ENCODE data around the gene NOP16. TPM values are rescaled to one million over a fixed set of nuclear protein-coding genes. Genes with fewer than 3 reads are reported as not detected.
A peak's percentile ranks its signal among the peaks of the same experiment; 100 is the strongest.

NOP16 gene
- total and polyA plus RNA-seq, 8 donors, result 4.3 to 55.8 (median 30.9) TPM; not detected in 1

DNA sequence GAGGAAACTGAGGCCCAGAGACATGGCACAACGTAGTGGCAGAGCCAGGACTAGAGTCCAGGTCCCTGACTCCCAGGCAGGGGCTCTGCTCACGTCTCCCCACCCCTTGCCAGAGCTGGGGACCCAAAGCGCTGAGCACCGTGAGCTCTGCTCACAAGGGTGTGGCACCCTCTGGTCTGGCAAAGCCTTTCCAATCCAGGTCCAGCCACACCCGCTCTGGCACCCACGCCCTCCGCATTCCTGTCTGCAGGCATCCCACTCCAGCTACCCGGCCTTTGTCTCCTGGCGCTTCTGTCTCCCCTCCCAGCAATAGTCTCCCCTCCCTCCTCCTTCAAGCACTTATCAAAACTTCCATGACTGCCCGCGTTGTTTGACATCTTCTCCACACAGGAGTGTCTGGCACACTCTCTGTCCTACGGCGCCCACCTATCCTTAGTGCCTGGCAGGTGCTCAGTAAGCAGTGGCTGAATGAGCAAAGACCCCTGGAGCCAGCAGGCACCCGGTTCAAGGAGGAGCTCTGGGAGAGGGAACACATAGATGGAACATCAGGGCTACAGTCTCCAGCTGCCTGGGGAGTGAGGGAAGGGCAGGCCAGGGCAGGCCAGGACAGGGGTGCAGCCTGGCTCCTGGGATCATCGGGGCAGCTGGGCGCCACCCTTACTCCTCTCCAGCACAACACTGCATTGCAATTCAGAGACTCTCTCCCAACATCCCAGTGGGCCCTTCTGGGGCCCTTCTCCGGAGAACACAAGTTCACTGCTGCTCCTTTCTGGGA, 12.2 kb upstream of the NOP16 start:
- 34 to 70% (median 50%) methylated on average over 17 of the region's 17 CpGs for WGBS, 5 donors
- Histone ChIP-seq H3K36me3 (peaks cover 12 to 73% (median 53%) of the 10 kb centered on the region in 4 donors), H3K4me1 (peaks cover 0 to 51% (median 27%) of the 10 kb centered on the region in 4 donors), H3K27me3 (no peaks in the 10 kb centered on the region), H3K27ac (peak overlapping the region in 2 of 5 donors; percentile 29 to 73), H3K4me3 (no peak overlapping the region), H3K9me3 (no peaks in the 10 kb centered on the region)
- intact Hi-C loops (cut with DNase I; ENCODE audit: low total_unique reads), result no loop called here
- peak; percentile 54 to 71 for DNase-seq
- TF ChIP-seq EP300 (IDR thresholded peaks at IDR 0.05) (no peak), POLR2AphosphoS5 (IDR thresholded peaks at IDR 0.05) (no peak), POLR2A (IDR thresholded peaks at IDR 0.05) (no peak)
- TF ChIP-seq, protein P1, sequence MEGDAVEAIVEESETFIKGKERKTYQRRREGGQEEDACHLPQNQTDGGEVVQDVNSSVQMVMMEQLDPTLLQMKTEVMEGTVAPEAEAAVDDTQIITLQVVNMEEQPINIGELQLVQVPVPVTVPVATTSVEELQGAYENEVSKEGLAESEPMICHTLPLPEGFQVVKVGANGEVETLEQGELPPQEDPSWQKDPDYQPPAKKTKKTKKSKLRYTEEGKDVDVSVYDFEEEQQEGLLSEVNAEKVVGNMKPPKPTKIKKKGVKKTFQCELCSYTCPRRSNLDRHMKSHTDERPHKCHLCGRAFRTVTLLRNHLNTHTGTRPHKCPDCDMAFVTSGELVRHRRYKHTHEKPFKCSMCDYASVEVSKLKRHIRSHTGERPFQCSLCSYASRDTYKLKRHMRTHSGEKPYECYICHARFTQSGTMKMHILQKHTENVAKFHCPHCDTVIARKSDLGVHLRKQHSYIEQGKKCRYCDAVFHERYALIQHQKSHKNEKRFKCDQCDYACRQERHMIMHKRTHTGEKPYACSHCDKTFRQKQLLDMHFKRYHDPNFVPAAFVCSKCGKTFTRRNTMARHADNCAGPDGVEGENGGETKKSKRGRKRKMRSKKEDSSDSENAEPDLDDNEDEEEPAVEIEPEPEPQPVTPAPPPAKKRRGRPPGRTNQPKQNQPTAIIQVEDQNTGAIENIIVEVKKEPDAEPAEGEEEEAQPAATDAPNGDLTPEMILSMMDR (IDR thresholded peaks at IDR 0.05), result no peak

GRCh38 chr5:176397736-176398420, 9.5 kb upstream of the NOP16 start:
- TF ChIP-seq, protein P1 (IDR thresholded peaks at IDR 0.05), result no peak
- TF ChIP-seq EP300 (IDR thresholded peaks at IDR 0.05) (no peak), POLR2A (IDR thresholded peaks at IDR 0.05) (no peak), POLR2AphosphoS5 (IDR thresholded peaks at IDR 0.05) (no peak)
- WGBS, 5 donors, result 91 to 96% (median 93%) methylated on average over 18 of the region's 18 CpGs
- no peaks in the 10 kb centered on the region for H3K9me3 ChIP-seq
- intact Hi-C loops (cut with DNase I; ENCODE audit: low total_unique reads), result no loop called here
- H3K36me3 ChIP-seq, result peaks cover 16 to 78% (median 65%) of the 10 kb centered on the region in 4 donors
- H3K4me1 ChIP-seq, result peaks cover 0 to 29% (median 17%) of the 10 kb centered on the region in 4 donors
- H3K27me3 ChIP-seq, result no peaks in the 10 kb centered on the region
- DNase-seq, result no peak
- no peak overlapping the region for H3K4me3 ChIP-seq
- no peak overlapping the region for H3K27ac ChIP-seq

DNA sequence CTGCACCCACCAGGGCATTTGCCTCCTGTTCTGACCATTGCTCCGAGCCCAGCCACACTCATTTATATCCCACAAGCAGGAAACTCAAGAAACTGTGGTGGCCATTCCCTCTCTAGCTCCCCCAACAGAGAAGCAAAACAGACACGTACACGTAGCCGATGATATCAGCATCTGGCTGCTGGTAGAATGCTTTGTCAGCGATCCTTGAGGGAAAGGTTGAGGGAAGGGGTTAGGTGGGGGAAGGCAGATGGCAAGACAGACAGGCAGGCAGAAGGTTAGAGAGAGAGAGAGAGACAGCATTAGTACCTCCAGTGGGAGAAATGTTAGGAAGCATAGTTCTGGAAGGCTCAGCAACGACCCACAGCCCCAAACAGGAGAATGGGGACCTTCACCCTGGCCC, 7.9 kb upstream of the NOP16 start:
- intact Hi-C loops (cut with DNase I; ENCODE audit: low total_unique reads), result no loop called here
- Histone ChIP-seq H3K27me3 (no peaks in the 10 kb centered on the region), H3K9me3 (no peaks in the 10 kb centered on the region), H3K27ac (peak overlapping the region in 1 of 5 donors; percentile 10), H3K4me1 (peaks cover 0 to 14% (median 10%) of the 10 kb centered on the region in 4 donors), H3K4me3 (no peak overlapping the region), H3K36me3 (peaks cover 23 to 89% (median 78%) of the 10 kb centered on the region in 4 donors)
- WGBS, 5 donors, result 71 to 81% (median 73%) methylated on average over 6 of the region's 6 CpGs
- peak in 1 of 2 donors; percentile 49 for DNase-seq
- TF ChIP-seq POLR2A (IDR thresholded peaks at IDR 0.05), result no peak
- no peak for TF ChIP-seq POLR2AphosphoS5 (IDR thresholded peaks at IDR 0.05)
- no peak for TF ChIP-seq EP300 (IDR thresholded peaks at IDR 0.05)
- TF ChIP-seq, protein P1 (IDR thresholded peaks at IDR 0.05), result no peak

DNA sequence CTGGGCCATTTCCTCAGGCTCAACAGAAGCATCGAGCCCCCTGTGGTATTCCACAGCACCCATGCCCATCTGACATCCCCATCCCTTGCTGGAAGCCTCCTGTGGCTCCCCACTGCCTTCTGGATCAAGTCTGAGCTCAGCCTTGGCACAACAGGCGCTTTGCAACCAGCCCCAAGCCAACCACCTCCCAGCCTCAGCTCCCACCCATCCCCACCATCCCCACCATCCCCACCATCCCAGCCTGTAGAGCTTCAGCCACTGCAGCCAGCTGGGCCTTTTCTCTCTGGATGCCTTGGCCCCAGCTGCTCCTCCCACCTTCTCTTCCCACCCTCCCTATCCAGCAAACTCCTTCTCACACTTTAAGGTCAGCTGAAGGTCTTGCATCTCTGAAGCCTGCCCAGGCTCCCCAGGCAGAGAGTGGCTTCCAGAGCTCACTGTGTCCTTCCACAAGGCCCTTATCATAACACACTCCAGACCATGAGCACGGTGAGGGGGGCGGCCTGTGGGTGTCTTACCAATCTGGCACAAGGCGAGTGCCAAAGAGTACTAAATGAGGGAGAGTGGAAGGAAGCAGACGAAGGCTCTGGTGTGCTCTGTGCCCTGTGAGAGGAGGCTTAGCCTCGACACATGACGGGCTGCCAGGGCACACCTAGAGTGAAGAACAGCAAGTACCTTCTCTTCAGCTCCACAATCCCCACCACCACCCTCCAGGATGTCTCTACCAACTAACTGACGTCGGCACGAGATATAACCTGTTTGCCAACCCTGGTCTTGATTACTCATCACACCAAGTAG, 6.7 kb upstream of the NOP16 start:
- peak in 1 of 2 donors; percentile 40 for DNase-seq
- 77 to 87% (median 85%) methylated on average over 10 to 11 of the region's 11 CpGs for WGBS, 5 donors
- TF ChIP-seq EP300 (IDR thresholded peaks at IDR 0.05) (no peak), POLR2AphosphoS5 (IDR thresholded peaks at IDR 0.05) (no peak), POLR2A (IDR thresholded peaks at IDR 0.05) (no peak)
- TF ChIP-seq, protein P1 (IDR thresholded peaks at IDR 0.05), result no peak

More for the DNA sequence above, 6.7 kb upstream of the NOP16 start:
- Histone ChIP-seq H3K36me3 (peaks cover 30 to 90% (median 79%) of the 10 kb centered on the region in 4 donors), H3K4me1 (peaks cover 0 to 7% (median 3%) of the 10 kb centered on the region in 4 donors), H3K27ac (no peak overlapping the region), H3K4me3 (no peak overlapping the region), H3K9me3 (no peaks in the 10 kb centered on the region), H3K27me3 (no peaks in the 10 kb centered on the region)
- intact Hi-C loops (cut with DNase I; ENCODE audit: low total_unique reads), result no loop called here
